GM19467 (cell line): ENCODE measurements around the gene GAB2.
"Not testable (repeated sequence)": the region's sequence is repeated elsewhere in the genome, so short reads cannot be mapped to it uniquely, and the experiment has no call there.

Experiments
- ATAC-seq: cut with Tn5 transposase; IDR thresholded peaks from one replicate; pipeline ENCODE4 v1.9.1; 2021; ENCODE audit warnings: mild to moderate bottlenecking, moderate library complexity; ENCODE audit not compliant: unreplicated experiment

GAB2 gene

GRCh38 chr11:78290293-78291176 is 127.1 kb downstream of the GAB2 start:
- no peak for ATAC-seq

DNA sequence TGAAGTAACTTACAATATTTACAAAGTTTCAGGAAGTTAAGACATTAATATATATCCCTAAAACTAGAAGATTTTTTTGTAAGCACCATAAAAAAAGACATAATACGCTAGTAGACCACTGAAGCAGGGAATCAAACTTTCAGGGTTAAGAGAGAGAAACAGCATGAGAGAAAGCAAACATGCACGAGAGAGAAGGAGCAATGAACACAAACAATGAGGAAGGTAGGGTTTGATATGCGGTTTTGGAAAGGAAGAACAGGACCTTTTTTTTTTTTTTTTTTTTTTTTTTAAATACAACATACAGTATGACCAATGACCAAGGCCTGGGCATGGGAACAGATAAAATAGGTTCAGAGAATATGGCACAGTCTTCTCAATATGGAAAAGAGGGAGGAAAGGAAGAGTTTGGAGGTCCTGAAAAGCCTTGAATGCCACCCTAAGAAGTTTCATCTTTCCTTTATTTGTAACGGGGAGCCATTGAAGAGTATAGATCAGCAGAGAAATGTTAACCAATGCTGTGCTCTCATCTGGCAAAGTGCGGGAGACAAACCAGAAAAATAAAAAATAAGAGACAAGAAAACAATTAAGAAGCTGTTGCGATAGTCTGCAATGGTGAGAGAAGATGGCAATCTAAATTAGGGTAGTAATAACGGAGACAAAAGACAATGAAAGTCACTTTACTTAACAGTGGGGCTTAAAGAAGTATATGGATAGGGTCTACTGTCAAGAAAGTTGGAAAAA is 127.9 kb downstream of the GAB2 start:
- no peak for ATAC-seq

DNA sequence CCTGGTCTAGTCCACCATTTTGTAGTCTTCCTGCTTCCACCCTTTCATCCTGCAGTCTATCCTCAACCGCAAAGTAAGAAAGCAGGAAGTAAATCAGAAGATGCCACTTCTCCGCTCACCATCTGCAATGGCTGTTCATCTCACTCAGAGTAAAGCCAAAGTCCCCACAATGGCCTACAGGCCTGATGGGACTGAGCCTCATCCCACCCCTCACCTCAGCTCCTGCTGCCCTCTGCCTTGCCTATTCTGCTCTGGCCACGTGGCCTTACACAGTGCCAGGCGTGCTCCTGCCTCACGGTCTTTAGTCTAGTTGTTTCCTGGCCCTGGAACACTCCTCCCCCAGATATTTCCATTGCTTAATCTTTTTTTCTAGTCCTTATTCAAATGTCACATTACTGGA is 133.4 kb downstream of the GAB2 start:
- no peak for ATAC-seq

DNA sequence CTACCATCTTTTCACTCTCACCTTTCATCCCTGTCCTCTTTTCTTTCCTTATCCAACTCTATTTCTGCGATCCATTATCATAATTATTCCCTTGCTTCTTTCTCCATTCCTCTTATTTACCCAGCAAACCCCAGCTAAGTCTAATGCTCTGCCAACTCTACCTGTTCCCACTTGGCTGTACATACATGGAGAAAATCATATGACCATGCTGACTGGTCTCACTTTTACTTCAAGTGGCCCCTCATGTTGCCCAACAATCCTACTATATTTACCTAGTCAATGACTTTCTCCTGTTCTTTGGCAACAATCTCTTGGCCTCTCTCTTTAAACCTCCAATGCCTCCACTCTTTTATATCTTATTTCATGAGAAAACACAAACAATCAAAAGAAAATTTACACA is 134.8 kb downstream of the GAB2 start:
- ATAC-seq, result no peak

DNA sequence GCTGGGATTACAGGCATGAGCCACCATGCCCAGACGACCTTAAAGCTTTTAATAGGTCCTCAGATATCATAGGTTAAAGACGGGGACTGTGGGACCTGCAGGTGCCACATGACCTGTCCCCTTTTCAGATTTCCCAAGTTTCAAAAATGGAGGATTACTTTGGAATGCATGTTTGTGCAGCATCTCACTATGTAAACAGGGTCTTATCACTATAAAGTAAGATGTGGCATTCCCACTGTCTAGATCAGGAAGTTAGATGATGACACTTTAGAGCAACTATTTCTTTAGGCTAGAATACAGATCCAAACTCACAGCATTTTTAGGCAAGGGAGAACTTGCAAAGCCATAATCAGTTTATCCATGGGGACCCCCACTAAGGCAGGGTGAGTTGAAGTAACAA is 136.1 kb downstream of the GAB2 start:
- ATAC-seq, result no peak

- ATAC-seq, result no peak
These were observed 140.2 kb downstream of the GAB2 start for GRCh38 chr11:78277314-78277994.

GRCh38 chr11:78276311-78276710 is 141.3 kb downstream of the GAB2 start:
- ATAC-seq, result no peak

DNA sequence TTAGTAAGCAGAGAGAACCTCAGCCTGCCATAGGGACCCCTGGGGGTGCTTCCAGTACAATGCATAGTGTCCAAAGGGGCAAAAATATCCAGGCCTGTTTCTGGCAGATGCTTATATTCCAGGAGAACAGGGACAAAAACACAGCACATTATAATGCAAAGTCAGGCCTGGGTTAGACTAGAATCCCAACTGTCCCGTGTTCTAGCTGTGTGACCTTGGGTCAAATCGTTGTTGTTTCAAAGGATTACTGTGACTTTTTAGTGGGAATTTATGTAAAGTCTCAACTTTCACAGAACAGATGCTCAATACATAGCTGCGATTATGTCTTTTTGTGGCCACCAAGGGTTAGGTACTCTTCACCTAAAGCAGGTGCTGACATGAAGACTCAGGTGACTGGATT is 142.9 kb downstream of the GAB2 start:
- no peak for ATAC-seq

DNA sequence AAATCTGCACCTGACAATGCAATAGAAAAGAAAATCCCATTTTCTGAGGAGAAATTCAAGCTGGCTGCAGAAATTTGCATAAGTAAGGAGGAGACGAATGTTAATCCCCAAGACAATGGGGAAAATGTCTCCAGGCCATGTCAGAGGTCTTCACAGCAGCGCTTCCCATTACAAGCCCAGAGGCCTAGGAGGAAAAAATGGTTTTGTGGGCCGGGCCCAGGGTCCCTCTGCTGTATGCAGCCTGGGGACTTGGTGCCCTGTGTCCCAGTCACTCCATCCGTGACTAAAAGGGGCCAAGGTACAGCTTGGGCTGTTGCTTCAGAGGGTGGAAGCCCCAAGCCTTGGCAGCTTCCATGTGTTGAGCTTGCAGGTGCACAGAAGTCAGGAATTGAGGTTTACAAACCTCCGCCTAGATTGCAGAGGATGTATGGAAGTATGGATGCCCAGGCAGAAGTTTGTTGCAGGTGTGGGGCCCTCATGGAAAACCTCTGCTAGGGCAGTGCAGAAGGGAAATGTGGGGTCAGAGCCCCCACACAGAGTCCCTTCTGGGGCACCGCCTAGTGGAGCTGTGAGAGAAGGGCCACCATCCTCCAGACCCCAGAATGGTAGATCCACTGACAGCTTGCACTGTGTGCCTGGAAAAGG is 144.9 kb downstream of the GAB2 start:
- ATAC-seq, result not testable (repeated sequence)

- ATAC-seq, result not testable (repeated sequence)
These were observed 145.8 kb downstream of the GAB2 start for GRCh38 chr11:78271801-78272200.

GRCh38 chr11:78270971-78271370 is 146.6 kb downstream of the GAB2 start:
- ATAC-seq, result no peak

DNA sequence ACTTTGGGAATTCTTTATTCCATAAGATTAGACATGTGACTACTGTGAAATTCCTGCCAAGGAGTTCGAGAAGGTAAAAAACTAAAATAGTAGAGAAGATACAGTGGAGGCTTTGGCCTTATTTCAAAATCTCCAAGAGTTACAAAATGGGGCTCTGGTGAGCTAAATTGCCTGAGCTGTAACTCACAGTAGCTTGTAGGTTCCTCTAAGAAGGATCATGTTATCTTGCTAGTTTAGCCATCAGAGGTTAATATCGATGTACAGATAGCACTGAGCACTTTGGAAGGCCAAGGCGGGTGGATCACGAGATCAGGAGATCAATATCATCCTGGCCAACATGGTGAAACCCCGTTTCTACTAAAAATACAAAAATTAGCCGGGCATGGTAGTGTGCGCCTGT is 147.8 kb downstream of the GAB2 start:
- no peak for ATAC-seq

- no peak for ATAC-seq
These were observed 148.8 kb downstream of the GAB2 start for GRCh38 chr11:78268591-78269410.

- ATAC-seq, result no peak
These were observed 151.2 kb downstream of the GAB2 start for GRCh38 chr11:78266451-78266850.

- ATAC-seq, result no peak
These were observed 152.3 kb downstream of the GAB2 start for GRCh38 chr11:78265326-78265725.

GRCh38 chr11:78262691-78263090 is 154.9 kb downstream of the GAB2 start:
- no peak for ATAC-seq

DNA sequence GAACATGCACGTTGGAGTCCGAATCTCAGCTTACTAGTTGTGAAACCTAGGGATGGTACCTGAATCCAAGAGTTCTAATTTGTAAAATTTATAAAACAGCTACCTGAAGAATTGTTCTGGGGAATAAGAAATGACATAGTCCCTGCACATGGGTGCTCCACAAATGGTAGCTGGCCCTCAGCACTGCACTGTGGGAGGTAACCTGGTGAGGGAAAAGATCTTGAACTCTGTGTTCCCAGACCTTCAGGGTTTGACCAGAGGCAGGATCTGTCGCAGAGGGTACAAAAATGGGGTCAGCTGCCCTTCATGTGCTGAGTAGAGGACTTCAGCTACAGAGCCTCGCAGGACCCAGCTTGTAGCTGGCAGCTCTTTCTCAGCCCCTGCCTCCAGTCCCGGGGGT is 155.4 kb downstream of the GAB2 start:
- ATAC-seq, result no peak

GRCh38 chr11:78261828-78262227 is 155.8 kb downstream of the GAB2 start:
- ATAC-seq, result no peak

- no peak for ATAC-seq
These were observed 156.3 kb downstream of the GAB2 start for GRCh38 chr11:78261367-78261766.

DNA sequence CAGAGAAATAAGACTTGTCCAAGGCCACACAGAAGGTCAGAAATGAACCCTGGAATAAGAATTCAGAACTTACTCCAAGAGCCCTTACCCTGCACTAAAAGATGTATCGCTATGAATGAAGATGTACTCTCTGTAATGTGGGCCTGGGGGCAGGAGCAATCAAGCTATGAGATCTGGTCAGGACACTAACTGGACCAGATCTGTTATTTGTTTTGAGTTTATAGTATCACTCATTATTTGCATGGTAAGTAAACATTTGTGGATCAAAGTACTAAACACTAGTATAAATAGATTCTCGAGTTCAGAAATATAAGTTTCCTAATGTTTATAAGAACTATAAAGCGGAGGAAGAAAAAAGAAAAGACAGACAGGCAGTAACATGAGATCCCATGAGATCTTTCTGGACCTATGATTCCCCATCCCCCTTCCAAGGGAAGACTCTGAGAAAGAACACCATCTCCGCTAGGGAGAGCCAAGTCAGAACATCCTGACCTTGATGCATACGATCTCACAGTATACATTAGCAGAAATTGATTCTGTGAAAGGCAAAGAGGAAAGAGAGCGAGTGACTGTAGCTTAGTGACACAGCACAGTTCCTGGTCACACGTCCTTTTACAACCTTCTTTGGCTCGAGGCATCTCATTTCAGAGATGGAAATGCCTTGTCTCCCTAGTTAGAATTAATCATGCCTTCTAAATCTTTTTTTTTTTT is 157.7 kb downstream of the GAB2 start:
- ATAC-seq, result no peak
